Measurements from ENCODE around the gene WNT9B. TPM values are rescaled to one million over a fixed set of nuclear protein-coding genes. Genes with fewer than 3 reads are reported as not detected.
"Not testable (repeated sequence)": the region's sequence is repeated elsewhere in the genome, so short reads cannot be mapped to it uniquely, and the experiment has no call there.

The WNT9B gene
- total and polyA plus RNA-seq, 11 donors = 0.19 to 1.4 (median 0.53) TPM

GRCh38 chr17:46837521-46837920 lies 13.9 kb upstream of the WNT9B start:
- H3K4me3 ChIP-seq = no peak overlapping the region
- no peak for ATAC-seq
- no peaks in the 10 kb centered on the region for H3K36me3 ChIP-seq
- peaks cover 0 to under 1% (median 0%) of the 10 kb centered on the region in 12 donors for H3K9me3 ChIP-seq
- H3K4me1 ChIP-seq = peaks cover 0 to 8% (median 0%) of the 10 kb centered on the region in 12 donors
- 53 to 82% (median 72%) methylated on average over 4 of the region's 4 CpGs for WGBS, 4 donors
- DNase-seq = no peak
- peaks cover 3 to 29% (median 15%) of the 10 kb centered on the region in 9 donors for H3K27me3 ChIP-seq
- TF ChIP-seq POLR2A (IDR thresholded peaks at IDR 0.05) = no peak
- no peak overlapping the region for H3K27ac ChIP-seq
- intact Hi-C loops (cut with DNase I) = loop anchor here in 1 of 10 donors (10.0 kb wide), 1 partner anchor 53 kb away; no protein-coding TSS in a partner anchor

- Histone ChIP-seq H3K4me3 (no peak overlapping the region), H3K27me3 (peaks cover 3 to 29% (median 15%) of the 10 kb centered on the region in 9 donors), H3K27ac (no peak overlapping the region), H3K4me1 (peaks cover 0 to 8% (median 0%) of the 10 kb centered on the region in 12 donors), H3K36me3 (no peaks in the 10 kb centered on the region), H3K9me3 (peaks cover 0 to 10% (median 3%) of the 10 kb centered on the region in 12 donors)
- intact Hi-C loops (cut with DNase I) = loop anchor here in 1 of 10 donors (10.0 kb wide), 1 partner anchor 54 kb away; no protein-coding TSS in a partner anchor
- TF ChIP-seq CTCF (IDR thresholded peaks at IDR 0.05) = no peak
- TF ChIP-seq POLR2A (IDR thresholded peaks at IDR 0.05) = no peak
- 91 to 94% (median 92%) methylated on average over 5 of the region's 5 CpGs for WGBS, 4 donors
- DNase-seq (no peak), ATAC-seq (no peak)
Measured at GRCh38 chr17:46839211-46839610, 12.2 kb upstream of the WNT9B start.

GRCh38 chr17:46840596-46840995 lies 10.8 kb upstream of the WNT9B start:
- H3K9me3 ChIP-seq = peaks cover 0 to 10% (median 3%) of the 10 kb centered on the region in 12 donors
- not testable (repeated sequence) for ATAC-seq, H3K27ac ChIP-seq, H3K4me3 ChIP-seq, H3K36me3 ChIP-seq, DNase-seq, H3K4me1 ChIP-seq
- intact Hi-C loops (cut with DNase I) = loop anchor here in 8 of 10 donors (2.0 to 10.0 kb wide), 8 partner anchors 82 to 164 kb away; partner anchors contain the start of gene GOSR2 (in 2 of the 8)
- H3K27me3 ChIP-seq = peaks cover 3 to 32% (median 15%) of the 10 kb centered on the region in 9 donors
- 56 to 64% (median 60%) methylated on average over 3 of the region's 3 CpGs for WGBS, 4 donors

- no peaks in the 10 kb centered on the region for H3K36me3 ChIP-seq
- DNase-seq (no peak), ATAC-seq (peak in 2 of 4 donors; percentile 73 to 76)
- no peak overlapping the region for H3K27ac ChIP-seq
- TF ChIP-seq POLR2A (IDR thresholded peaks at IDR 0.05) (no peak), CTCF (IDR thresholded peaks at IDR 0.05) (peak; percentile 64 to 92 (median 77))
- intact Hi-C loops (cut with DNase I) = loop anchor here (1.0 to 10.0 kb wide), 11 partner anchors 81 to 163 kb away; partner anchors contain the start of gene GOSR2 (in 2 of the 10)
- H3K9me3 ChIP-seq = peaks cover 0 to 10% (median 3%) of the 10 kb centered on the region in 12 donors
- 15 to 26% (median 18%) methylated on average over 24 to 43 of the region's 43 CpGs for WGBS, 4 donors
- H3K4me1 ChIP-seq = peaks cover 0 to 8% (median 0%) of the 10 kb centered on the region in 12 donors
- no peak overlapping the region for H3K4me3 ChIP-seq
- H3K27me3 ChIP-seq = peaks cover 3 to 35% (median 15%) of the 10 kb centered on the region in 9 donors
Measured at GRCh38 chr17:46841561-46842379, 9.6 kb upstream of the WNT9B start.

GRCh38 chr17:46842835-46843234 lies 8.5 kb upstream of the WNT9B start:
- no peak for ATAC-seq
- intact Hi-C loops (cut with DNase I) = loop anchor here (2.0 to 10.0 kb wide), 9 partner anchors 79 to 162 kb away; partner anchors contain the start of gene GOSR2 (in 2 of the 10)

More at GRCh38 chr17:46842835-46843234, 8.5 kb upstream of the WNT9B start:
- TF ChIP-seq POLR2A (IDR thresholded peaks at IDR 0.05) (no peak), CTCF (IDR thresholded peaks at IDR 0.05) (peak in 6 of 12 donors; percentile 13 to 46 (median 28))
- DNase-seq = no peak
- H3K36me3 ChIP-seq = no peaks in the 10 kb centered on the region
- peaks cover 0 to 8% (median 0%) of the 10 kb centered on the region in 12 donors for H3K4me1 ChIP-seq
- peaks cover 0 to 10% (median 3%) of the 10 kb centered on the region in 12 donors for H3K9me3 ChIP-seq
- WGBS, 4 donors = 95 to 99% (median 97%) methylated on average over 3 of the region's 3 CpGs
- peaks cover 3 to 35% (median 15%) of the 10 kb centered on the region in 9 donors for H3K27me3 ChIP-seq
- no peak overlapping the region for H3K4me3 ChIP-seq
- H3K27ac ChIP-seq = no peak overlapping the region
